Stimulated activated CD4-positive, alpha-beta T cell treated with anti-CD3 and anti-CD28 coated beads, Interleukin-12 subunit alpha, Interleukin-12 subunit beta, amount 100 ng/mL, for 48 hours (primary cell): ENCODE results near the gene C1orf52.

Experiments
- DNase-seq, 3 donors: peaks; one replicate each; pipeline ENCODE4 v3.0.0-alpha.2; 2020; ENCODE audit warnings: low read depth in 2 of 3, low spot score in 1 of 3

The C1orf52 gene

GRCh38 chr1:85237613-85238012 lies 21.8 kb downstream of the C1orf52 start:
- no peak for DNase-seq

GRCh38 chr1:85230305-85230977 lies 29.0 kb downstream of the C1orf52 start:
- no peak for DNase-seq

- no peak for DNase-seq
These were observed 29.8 kb downstream of the C1orf52 start for GRCh38 chr1:85229574-85230097.

GRCh38 chr1:85228972-85229371 lies 30.5 kb downstream of the C1orf52 start:
- no peak for DNase-seq

GRCh38 chr1:85225624-85226380 lies 33.7 kb downstream of the C1orf52 start:
- DNase-seq, result no peak

- no peak for DNase-seq
These were observed 34.5 kb downstream of the C1orf52 start for GRCh38 chr1:85224734-85225623.

GRCh38 chr1:85224295-85224694 lies 35.2 kb downstream of the C1orf52 start:
- no peak for DNase-seq

- no peak for DNase-seq
These were observed 36.1 kb downstream of the C1orf52 start for GRCh38 chr1:85223334-85223733.

GRCh38 chr1:85220756-85221201 lies 38.7 kb downstream of the C1orf52 start:
- DNase-seq, result no peak

- DNase-seq, result no peak
These were observed 39.4 kb downstream of the C1orf52 start for GRCh38 chr1:85219853-85220610.

- no peak for DNase-seq
These were observed 42.8 kb downstream of the C1orf52 start for GRCh38 chr1:85216697-85217096.

- DNase-seq, result no peak
These were observed 44.8 kb downstream of the C1orf52 start for GRCh38 chr1:85214654-85215053.

GRCh38 chr1:85208488-85208887 lies 51.0 kb downstream of the C1orf52 start:
- no peak for DNase-seq

- DNase-seq, result no peak
These were observed 55.8 kb downstream of the C1orf52 start for GRCh38 chr1:85203573-85204171.

GRCh38 chr1:85202864-85203255 lies 56.6 kb downstream of the C1orf52 start:
- no peak for DNase-seq

- no peak for DNase-seq
These were observed 57.2 kb downstream of the C1orf52 start for GRCh38 chr1:85202092-85202863.

- peak; percentile 16 to 42 (median 26) for DNase-seq
These were observed 57.9 kb downstream of the C1orf52 start for GRCh38 chr1:85201340-85202091.

- peak; percentile 32 to 55 (median 34) for DNase-seq
These were observed 58.8 kb downstream of the C1orf52 start, which contains the start of gene SYDE2 for GRCh38 chr1:85200463-85201339. TSS of gene SYDE2 (minus strand) at chr1:85201016. CDS start at chr1:85200996, 20 bp downstream.
